H1 (cell line): ENCODE results near the gene KIF23. TPM values are rescaled to one million over a fixed set of nuclear protein-coding genes. Genes with fewer than 3 reads are reported as not detected.

Experiments
- USF2 ChIP-seq: IDR thresholded peaks from 2 replicates; pipeline ENCODE4 v1.6.1; 2011; ENCODE audit warnings: low read length, improper control_type of control experiment
- polyA plus RNA-seq, 7 experiments: library from polyadenylated mRNA; depleted of rRNA in 3 of 7; stranded (reverse) in 5 of 7; unstranded in 2 of 7; fragments of >200 nt in 5 of 7; fragments of 200-250 nt in 2 of 7; gene quantifications; 1 replicate in 5 of 7; 2 replicates in 1 of 7; 4 replicates in 1 of 7; pipeline versions ENCODE4 v1.2.1 to v1.2.3, GENCODE V29; 2011 to 2013; ENCODE audit warnings: missing spikeins in 2 of 7, mixed read lengths in 2 of 7
- total RNA-seq: library from RNA; stranded (reverse); fragmentation: NEBNext Ultra II Directional; extraction: Animal tissue kit (Norgen Biotek cat#: 25700); gene quantifications from 2 replicates; pipeline ENCODE4 v1.2.1, GENCODE V29; 2021

The KIF23 gene
- total and polyA plus RNA-seq, 2 of the 8 experiments (the other 6 are each of a cell fraction or from before 2014, with no cell fraction given), result 26.2 to 77.4 TPM

DNA sequence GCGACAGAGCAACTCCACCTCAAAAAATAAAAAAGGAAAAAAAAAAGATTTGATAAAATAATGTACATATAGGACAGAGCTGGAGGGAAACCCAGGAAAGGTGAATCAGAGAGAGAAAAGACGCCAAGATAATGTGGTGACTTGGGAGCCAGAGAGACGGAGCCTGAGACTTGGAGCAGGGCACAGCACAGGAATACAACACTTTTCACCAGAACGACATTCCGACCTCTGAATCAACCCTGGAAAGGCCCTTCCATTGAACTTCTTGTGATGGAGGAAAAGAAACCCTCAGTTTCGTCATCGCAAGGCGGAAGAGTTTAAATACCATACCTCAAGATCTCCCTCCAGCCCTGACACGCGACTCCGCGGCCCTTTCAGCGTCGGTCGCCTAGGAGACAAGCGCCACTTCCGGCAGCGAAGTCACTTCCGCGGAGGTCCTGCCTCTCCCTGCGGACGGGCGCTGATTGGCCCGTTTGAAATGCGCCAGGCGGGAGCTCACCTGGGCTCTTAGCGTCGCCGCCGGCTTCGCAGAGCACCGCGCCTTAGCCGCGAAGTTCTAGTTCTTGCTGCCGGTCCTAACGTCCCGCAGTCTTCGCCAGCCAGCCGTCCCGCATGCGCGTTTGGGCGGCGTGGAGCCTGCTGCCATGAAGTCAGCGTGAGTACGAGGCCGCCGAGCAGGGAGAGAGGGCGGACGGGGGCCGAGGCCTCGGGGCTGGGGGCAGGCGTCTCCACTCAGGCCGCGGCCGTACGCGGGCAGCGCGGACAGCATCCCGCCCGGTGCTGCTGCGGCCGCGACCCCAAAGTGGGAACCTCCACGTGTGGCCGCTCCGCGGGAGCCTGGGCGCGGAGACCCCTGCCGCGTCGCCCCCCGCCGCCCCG, at the start of gene KIF23 (continued):
- TF ChIP-seq USF2, result no peak
